Esophagus squamous epithelium (tissue), 5 donors: ENCODE results near the gene PMP22. TPM values are rescaled to one million over a fixed set of nuclear protein-coding genes. Genes with fewer than 3 reads are reported as not detected.
A peak's percentile ranks its signal among the peaks of the same experiment; 100 is the strongest.

Experiments used
- DNase-seq: peaks from one replicate; lab custom pipeline; 2025; lab: John Stamatoyannopoulos, UW
- H3K27ac ChIP-seq, 4 donors: fragments of 200-600 bp; sonication (generic); one replicate each; pipeline ENCODE4 v1.5.1; 2016 to 2019; ENCODE audit warnings: mild to moderate bottlenecking in 1 of 4
- H3K27me3 ChIP-seq, 4 donors: fragments of 200-600 bp; sonication (generic); 1 replicate in 3 of 4; 2 replicates in 1 of 4; pipeline versions ENCODE4 v1.5.1 to v1.6.0; 2017 to 2021; ENCODE audit warnings: antibody characterized with exemption in 1 of 4
- H3K36me3 ChIP-seq, 3 donors: fragments of 200-600 bp; sonication (generic); one replicate each; pipeline ENCODE4 v1.5.1; 2016 to 2019
- H3K4me1 ChIP-seq, 3 donors: fragments of 200-600 bp; sonication (generic); one replicate each; pipeline ENCODE4 v1.5.1; 2017 to 2019
- H3K4me3 ChIP-seq, 4 donors: fragments of 200-600 bp; sonication (generic); 1 replicate in 3 of 4; 2 replicates in 1 of 4; pipeline ENCODE4 v1.5.1; 2016 to 2019; ENCODE audit warnings: mild to moderate bottlenecking in 2 of 4, moderate library complexity in 1 of 4
- H3K9me3 ChIP-seq, 3 donors: fragments of 200-600 bp; sonication (generic); one replicate each; pipeline ENCODE4 v1.5.1; 2016 to 2019
- CTCF ChIP-seq, 6 experiments: fragments of 450-650 bp in 4 of 6; fragments of 200-600 bp in 2 of 6; sonication (generic) in 2 of 6; IDR thresholded peaks; one replicate each; pipeline ENCODE4 v1.5.1; 2016 to 2019; ENCODE audit warnings: antibody characterized with exemption in 6 of 6, mild to moderate bottlenecking in 4 of 6, moderate library complexity in 4 of 6
- POLR2A ChIP-seq, 4 donors: fragments of 450-650 bp; IDR thresholded peaks; one replicate each; pipeline ENCODE4 v1.6.1; 2017; ENCODE audit warnings: antibody characterized with exemption in 4 of 4, mild to moderate bottlenecking in 4 of 4, moderate library complexity in 3 of 4
- WGBS, 2 donors: methylation state at CpG; one replicate each; pipeline ENCODE4 v1.1.5; 2018; 5-methylcytosine and 5-hydroxymethylcytosine counted together
- intact Hi-C: fragments of 100-400 bp; cut with DNase I; formaldehyde crosslinking; loops from one replicate; pipeline ENCODE4 v1.15.0; 2022
- total RNA-seq, 4 donors: library from RNA; depleted of rRNA; stranded (reverse); fragments of >200 nt; gene quantifications; one replicate each; pipeline ENCODE4 v1.1.0, GENCODE V29; 2016
- donor health status: DM: yes; HTN: yes; CAD: no.

PMP22 gene
- total RNA-seq, 4 donors from 2014 or later = 4.0 to 102 (median 27.3) TPM

- intact Hi-C loops = no loop called here
- H3K4me1 ChIP-seq = peaks cover 0 to 52% (median 7%) of the 10 kb centered on the region in 3 donors
- no peak overlapping the region for H3K27ac ChIP-seq
- no peaks in the 10 kb centered on the region for H3K27me3 ChIP-seq
- H3K36me3 ChIP-seq = peaks cover 0 to 42% (median 0%) of the 10 kb centered on the region in 3 donors
- H3K9me3 ChIP-seq = peaks cover 0 to 5% (median 0%) of the 10 kb centered on the region in 3 donors
- H3K4me3 ChIP-seq = no peak overlapping the region
- TF ChIP-seq CTCF (IDR thresholded peaks at IDR 0.05) (no peak), POLR2A (IDR thresholded peaks at IDR 0.05) (no peak)
- DNase-seq = no peak
- WGBS, 2 donors = 68 to 76% methylated on average over 3 of the region's 3 CpGs
Observed at GRCh38 chr17:15239491-15239890, 25.6 kb downstream of the PMP22 start.

GRCh38 chr17:15238676-15239422, 26.3 kb downstream of the PMP22 start:
- Histone ChIP-seq H3K36me3 (peaks cover 0 to 48% (median 0%) of the 10 kb centered on the region in 3 donors), H3K9me3 (peaks cover 0 to 5% (median 0%) of the 10 kb centered on the region in 3 donors), H3K27me3 (no peaks in the 10 kb centered on the region), H3K4me3 (no peak overlapping the region), H3K4me1 (peaks cover 0 to 59% (median 12%) of the 10 kb centered on the region in 3 donors), H3K27ac (no peak overlapping the region)
- WGBS, 2 donors = 64 to 87% methylated on average over 2 to 3 of the region's 3 CpGs
- no peak for DNase-seq
- intact Hi-C loops = no loop called here
- TF ChIP-seq POLR2A (IDR thresholded peaks at IDR 0.05) (no peak), CTCF (IDR thresholded peaks at IDR 0.05) (no peak)

GRCh38 chr17:15238057-15238456, 27.1 kb downstream of the PMP22 start:
- 67 to 84% methylated on average over 2 of the region's 2 CpGs for WGBS, 2 donors
- Histone ChIP-seq H3K27ac (no peak overlapping the region), H3K36me3 (peaks cover 0 to 56% (median 0%) of the 10 kb centered on the region in 3 donors), H3K4me3 (no peak overlapping the region), H3K4me1 (peaks cover 0 to 67% (median 12%) of the 10 kb centered on the region in 3 donors), H3K27me3 (no peaks in the 10 kb centered on the region), H3K9me3 (peaks cover 0 to 5% (median 0%) of the 10 kb centered on the region in 3 donors)
- no peak for DNase-seq
- TF ChIP-seq CTCF (IDR thresholded peaks at IDR 0.05) (no peak), POLR2A (IDR thresholded peaks at IDR 0.05) (no peak)
- intact Hi-C loops = no loop called here

GRCh38 chr17:15237106-15237425, 28.1 kb downstream of the PMP22 start:
- Histone ChIP-seq H3K4me3 (no peak overlapping the region), H3K4me1 (peaks cover 0 to 77% (median 12%) of the 10 kb centered on the region in 3 donors), H3K27me3 (no peaks in the 10 kb centered on the region), H3K27ac (no peak overlapping the region), H3K9me3 (no peaks in the 10 kb centered on the region), H3K36me3 (peaks cover 0 to 66% (median 0%) of the 10 kb centered on the region in 3 donors)
- no peak for DNase-seq
- intact Hi-C loops = no loop called here
- 87 to 89% methylated on average over 2 of the region's 2 CpGs for WGBS, 2 donors
- no peak for TF ChIP-seq POLR2A (IDR thresholded peaks at IDR 0.05)
- no peak for TF ChIP-seq CTCF (IDR thresholded peaks at IDR 0.05)

GRCh38 chr17:15236281-15237105, 28.6 kb downstream of the PMP22 start:
- H3K4me3 ChIP-seq = no peak overlapping the region
- H3K36me3 ChIP-seq = peaks cover 0 to 72% (median 0%) of the 10 kb centered on the region in 3 donors
- intact Hi-C loops = no loop called here
- H3K4me1 ChIP-seq = peaks cover 0 to 81% (median 12%) of the 10 kb centered on the region in 3 donors
- H3K27ac ChIP-seq = peak overlapping the region in 1 of 4 donors; percentile 1
- DNase-seq = no peak
- WGBS, 2 donors = 67 to 73% methylated on average over 10 of the region's 10 CpGs
- no peaks in the 10 kb centered on the region for H3K27me3 ChIP-seq
- no peaks in the 10 kb centered on the region for H3K9me3 ChIP-seq
- no peak for TF ChIP-seq CTCF (IDR thresholded peaks at IDR 0.05)
- TF ChIP-seq POLR2A (IDR thresholded peaks at IDR 0.05) = no peak
